ENCODE data around the gene ARHGAP22.
"Not testable (repeated sequence)": the region's sequence is repeated elsewhere in the genome, so short reads cannot be mapped to it uniquely, and the experiment has no call there.

ARHGAP22 gene, protein sequence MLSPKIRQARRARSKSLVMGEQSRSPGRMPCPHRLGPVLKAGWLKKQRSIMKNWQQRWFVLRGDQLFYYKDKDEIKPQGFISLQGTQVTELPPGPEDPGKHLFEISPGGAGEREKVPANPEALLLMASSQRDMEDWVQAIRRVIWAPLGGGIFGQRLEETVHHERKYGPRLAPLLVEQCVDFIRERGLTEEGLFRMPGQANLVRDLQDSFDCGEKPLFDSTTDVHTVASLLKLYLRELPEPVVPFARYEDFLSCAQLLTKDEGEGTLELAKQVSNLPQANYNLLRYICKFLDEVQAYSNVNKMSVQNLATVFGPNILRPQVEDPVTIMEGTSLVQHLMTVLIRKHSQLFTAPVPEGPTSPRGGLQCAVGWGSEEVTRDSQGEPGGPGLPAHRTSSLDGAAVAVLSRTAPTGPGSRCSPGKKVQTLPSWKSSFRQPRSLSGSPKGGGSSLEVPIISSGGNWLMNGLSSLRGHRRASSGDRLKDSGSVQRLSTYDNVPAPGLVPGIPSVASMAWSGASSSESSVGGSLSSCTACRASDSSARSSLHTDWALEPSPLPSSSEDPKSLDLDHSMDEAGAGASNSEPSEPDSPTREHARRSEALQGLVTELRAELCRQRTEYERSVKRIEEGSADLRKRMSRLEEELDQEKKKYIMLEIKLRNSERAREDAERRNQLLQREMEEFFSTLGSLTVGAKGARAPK

DNA sequence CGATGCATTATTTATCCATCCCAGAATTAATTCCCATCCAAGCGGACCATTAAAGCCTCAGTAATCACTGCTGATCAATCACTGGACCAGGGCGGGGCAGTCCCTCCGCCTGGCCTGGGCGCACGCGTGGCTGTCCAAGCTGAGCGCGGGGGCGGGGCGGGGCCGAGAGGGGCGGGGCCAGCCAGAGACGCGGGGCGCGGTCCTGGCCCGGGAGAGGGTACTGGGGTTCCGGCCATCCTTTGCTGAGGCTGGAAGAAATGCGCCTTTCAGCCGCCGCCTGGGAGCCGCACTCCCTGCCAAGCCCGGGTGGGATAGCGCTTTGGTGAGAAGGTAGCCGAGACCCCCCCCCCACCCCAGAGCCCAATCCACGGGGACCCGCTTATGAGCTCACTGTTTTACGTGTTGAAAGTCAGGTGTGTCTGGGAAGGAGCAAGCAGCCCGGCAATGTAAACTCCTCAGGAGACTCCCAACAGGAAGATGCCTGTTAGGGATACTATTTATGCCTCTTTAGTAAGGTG is at the start of gene ARHGAP22:
Gene ARHGAP22, minus strand, starts transcription at position 83 of the 518 bp plus-strand sequence. CDS start 277 bp downstream, outside the sequence.
- no peak for DNase-seq

DNA sequence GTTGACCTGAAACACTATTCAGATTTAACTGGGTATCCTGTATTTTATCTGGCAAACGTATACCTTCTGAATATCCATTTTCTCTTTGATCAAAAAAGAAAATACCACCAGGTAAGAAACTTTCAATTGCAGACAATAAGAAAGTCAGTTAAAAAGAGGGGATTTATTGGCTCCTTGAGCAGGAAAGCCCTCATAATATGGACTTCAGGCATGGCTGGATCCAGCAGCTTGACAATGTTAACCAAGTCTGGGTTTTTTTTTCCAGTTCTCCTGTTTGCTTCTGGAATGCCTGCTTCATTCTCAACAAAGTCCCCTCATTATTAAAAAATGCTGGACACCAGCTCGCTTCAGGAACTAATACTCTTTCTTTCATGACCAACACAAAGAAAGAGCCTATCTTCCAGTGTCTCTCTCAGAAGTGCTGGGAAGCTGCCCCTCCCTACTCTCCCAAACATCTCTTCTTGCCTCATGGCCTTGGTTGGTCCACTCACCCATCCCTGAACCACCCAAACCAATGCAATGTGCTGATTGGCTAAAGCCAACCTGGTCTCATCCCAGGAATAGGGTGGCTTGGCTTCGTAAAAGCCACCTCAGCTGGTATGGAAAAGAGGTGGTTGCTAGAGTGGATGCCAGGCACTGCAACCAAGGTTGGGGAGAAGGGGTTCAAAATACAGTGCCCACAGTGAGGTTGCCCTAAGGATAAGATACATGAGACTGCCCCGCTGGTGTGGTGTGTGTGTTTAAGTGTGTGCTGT is 49.2 kb upstream of the ARHGAP22 start:
- DNase-seq = no peak

DNA sequence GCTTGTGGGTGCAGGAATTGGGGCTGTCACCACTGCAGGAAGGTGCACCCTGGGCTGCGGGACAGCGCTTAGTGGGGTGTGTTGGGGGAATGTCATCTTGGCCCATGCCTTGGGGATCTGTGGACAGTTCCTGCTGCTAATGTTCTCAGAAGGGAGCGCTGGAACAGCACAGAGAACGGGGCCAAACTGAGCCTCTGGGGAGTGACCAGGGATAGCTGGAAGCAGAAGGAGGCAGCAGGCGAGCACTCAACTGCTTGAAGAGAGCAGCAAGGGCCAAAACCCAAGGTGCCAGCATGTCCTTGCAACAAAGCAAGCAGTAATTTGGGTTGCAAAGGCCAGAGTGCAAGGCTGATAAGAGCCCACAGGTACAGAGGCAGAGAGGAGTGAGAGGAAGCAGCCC is 48.5 kb upstream of the ARHGAP22 start:
- no peak for DNase-seq

DNA sequence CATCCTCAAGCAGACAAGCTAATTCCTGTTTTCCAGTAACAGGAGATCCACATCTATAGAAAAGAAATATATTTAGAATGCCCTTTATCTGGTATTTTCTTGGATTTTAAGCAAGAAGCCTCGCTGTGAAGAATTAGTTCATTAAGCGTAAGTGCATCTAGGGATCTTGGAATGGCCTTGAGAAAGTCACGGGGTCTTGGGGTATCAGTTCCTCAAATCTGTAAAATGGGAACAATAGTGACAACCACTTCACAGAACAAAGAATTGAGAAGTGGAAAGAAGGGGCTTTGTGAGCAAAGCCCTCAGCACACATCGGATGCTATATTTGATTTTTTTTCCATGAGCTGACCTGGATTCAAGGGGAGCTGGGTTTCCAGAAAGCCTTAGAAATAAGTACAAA is 47.5 kb upstream of the ARHGAP22 start:
- no peak for DNase-seq

DNA sequence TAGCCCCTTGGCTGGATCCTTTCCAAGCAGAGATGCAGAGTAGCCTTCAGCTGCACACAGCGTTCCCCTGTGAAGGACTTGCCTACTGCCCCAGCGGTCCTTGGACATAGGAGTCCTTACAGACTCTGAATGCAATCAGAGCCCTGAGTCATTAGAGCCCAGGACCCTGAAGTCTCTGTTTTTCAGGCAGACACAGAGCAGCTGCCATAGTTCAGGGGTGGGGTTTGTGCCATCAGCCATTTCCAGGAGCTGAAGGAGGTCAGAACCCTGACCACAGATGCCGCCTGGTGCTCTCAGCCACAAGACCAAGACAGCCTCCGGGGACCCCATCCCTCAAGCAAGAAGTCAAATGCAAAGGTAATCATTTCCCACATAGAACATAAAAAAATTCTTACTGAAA is 47.0 kb upstream of the ARHGAP22 start:
- DNase-seq = no peak

DNA sequence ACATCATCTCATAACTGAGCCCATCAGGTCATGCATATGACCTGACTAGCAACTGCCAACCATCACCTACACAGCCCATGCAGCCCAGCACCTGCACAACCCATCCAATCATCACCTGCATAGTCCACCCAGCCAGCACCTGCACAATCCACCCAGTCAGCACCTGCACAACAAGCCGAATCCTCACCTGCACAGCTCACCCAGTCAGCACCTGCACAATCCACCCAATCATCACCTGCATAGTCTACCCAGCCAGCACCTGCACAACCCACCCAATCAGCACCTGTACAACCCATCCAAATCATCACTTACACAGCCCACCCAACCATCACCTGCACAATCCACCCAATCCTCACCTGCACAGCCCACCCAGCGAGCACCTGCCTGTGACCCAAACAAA is 46.4 kb upstream of the ARHGAP22 start:
- DNase-seq = no peak

DNA sequence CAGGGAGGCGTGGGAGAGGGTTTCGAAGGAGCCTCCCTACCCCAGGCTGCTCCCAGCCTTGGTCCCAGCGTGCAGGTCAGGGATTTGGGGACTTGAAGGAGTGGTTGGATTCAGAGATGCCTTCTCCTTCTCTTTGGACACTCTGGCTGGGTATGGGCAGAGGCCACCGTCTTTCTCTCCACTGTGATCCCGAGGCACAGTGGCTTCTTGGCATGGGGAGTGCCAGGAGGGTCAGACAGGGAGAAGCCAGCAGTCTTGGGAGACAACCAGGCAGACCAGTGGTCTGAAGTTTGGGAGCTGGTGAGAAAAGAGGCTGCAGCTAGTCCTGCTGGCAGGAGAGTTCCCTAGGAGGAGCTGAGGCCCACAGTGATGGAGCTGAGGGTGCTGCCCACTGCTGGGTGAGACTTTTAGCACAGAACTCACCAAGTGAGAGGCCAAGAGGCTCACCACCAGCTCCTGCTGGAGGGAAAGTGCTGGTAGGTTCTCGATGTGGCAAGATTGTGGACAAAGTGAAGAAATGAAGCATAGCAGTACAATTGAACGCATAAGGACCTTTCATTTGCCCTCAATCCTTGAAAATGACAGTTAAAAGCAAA is 44.6 kb upstream of the ARHGAP22 start:
- DNase-seq = no peak

DNA sequence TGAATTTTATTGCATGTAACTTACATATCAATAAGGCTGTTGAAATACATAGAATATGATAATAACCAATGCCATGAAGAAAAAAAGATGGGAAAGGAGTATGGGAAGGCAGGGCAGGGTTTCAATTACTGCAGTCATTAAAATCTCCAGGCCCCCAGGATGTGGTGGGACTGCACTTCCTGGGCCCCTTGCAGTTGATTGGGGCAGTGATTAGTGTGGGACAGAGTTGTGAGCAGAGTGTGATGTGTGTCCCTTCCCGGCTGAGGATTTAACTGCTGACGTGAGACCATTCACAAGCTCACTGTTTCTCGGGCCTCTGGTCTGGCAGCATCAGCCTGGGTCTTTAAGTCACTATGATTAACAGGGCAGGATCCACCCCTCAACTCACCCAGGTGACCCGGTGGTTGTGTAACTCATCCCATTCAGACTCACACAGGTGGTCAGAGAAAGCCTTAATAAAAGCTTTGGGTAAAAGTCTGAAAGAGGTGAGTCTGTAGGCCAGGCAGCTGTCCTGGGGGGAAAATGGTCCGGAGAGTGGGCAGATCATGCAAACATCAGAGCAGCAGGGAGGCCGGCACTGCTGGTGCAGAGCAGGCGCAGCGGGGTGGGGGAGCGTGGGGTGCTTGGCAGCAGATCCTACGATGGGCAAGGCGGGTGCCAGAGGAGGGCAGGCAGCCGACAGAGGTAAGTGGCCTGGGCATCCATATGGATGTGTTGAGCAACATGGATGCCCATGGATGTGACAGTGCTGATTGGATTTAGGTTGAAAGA is 43.5 kb upstream of the ARHGAP22 start:
- DNase-seq = no peak

DNA sequence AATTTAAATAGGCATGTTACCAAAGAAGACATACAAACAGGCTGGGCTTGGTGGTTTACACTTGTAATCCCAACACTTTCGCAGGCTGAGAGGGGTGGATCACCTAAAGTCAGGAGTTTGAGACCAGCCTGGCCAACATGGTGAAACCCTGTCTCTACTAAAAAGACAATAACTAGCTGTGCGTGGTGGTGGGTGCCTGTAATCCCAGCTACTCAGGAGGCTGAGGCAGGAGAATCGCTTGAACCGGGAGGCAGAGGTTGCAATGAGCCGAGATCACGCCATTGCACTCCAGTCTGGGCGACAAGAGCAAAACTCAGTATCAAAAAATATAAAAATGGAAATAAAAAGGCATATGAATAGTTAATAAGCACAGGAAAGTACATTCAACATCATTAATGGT is 42.2 kb upstream of the ARHGAP22 start:
- DNase-seq = not testable (repeated sequence)

DNA sequence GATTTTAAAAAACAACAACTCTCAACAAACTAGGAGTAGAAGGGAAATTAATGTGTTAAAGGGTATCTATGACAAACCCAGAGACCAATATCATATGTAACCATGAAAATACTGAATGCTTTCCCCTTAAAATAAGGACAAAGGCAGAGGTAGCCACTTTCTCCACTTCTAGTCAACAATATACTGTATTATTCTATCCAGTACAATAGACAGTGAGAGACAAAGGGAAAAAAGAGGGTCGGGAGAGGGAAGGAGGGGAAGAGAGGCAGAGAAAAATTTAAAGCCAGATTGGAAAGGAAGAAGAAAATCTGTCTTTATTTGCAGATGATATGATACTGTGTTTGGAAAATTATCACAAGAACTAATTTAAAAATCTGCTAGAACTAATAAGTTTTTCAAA is 40.7 kb upstream of the ARHGAP22 start:
- DNase-seq = no peak

DNA sequence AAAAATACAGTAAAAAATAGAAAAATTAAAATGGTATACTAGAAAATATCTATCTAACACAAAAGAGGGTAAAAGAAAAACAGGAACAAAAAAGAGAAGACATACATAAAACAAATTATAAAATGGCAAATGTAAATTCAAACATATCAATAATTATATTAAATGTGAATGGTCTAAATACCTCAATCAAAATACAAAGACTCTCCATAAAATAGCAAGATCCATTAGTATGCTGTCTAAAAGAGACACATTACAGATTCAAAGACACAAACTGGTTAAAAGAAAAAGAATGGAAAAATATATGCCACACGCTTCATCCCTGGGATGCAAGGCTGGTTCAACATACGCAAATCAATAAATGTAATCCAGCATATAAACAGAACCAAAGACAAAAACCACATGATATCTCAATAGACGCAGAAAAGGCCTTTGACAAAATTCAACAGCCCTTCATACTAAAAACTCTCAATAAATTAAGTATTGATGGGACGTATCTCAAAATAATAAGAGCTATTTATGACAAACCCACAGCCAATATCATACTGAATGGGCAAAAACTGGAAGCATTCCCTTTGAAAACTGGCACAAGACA is 36.3 kb upstream of the ARHGAP22 start:
- DNase-seq = not testable (repeated sequence)

DNA sequence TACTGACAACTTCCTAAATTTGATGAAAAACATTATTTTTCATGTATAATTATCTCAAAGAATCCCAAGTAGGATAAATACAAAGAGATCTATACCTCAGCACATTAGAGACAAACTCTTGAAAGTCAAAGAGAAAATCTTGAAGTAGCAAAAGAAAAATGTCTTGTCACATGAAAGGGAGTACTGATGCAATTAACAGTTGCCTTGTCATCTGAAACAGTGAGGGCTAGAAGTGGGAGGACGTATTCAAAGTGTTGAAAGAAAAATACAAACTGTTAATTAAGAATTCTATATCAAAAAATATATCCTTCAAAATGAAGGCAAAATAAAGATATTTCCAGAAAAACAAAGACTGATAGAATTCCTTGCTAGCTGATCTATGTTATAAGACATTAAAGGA is 35.5 kb upstream of the ARHGAP22 start:
- DNase-seq = no peak

DNA sequence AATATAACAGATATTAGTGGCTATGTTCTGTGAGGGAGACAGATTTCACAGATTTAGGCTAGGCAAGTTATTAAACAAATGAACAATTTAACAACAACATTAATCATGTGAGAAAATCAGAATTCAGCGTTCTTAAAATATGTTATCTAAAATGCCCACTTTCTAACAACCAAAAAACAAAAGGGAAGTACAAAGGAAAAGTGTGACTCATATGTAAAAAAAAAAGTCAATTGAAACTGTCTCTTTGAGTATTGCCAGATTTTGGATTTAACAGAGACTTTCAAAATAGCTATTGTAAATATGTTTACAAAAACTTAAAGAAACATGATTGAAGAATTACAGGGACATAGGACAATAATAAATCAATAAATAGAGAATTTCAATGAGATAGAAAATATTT is 34.8 kb upstream of the ARHGAP22 start:
- DNase-seq = no peak

DNA sequence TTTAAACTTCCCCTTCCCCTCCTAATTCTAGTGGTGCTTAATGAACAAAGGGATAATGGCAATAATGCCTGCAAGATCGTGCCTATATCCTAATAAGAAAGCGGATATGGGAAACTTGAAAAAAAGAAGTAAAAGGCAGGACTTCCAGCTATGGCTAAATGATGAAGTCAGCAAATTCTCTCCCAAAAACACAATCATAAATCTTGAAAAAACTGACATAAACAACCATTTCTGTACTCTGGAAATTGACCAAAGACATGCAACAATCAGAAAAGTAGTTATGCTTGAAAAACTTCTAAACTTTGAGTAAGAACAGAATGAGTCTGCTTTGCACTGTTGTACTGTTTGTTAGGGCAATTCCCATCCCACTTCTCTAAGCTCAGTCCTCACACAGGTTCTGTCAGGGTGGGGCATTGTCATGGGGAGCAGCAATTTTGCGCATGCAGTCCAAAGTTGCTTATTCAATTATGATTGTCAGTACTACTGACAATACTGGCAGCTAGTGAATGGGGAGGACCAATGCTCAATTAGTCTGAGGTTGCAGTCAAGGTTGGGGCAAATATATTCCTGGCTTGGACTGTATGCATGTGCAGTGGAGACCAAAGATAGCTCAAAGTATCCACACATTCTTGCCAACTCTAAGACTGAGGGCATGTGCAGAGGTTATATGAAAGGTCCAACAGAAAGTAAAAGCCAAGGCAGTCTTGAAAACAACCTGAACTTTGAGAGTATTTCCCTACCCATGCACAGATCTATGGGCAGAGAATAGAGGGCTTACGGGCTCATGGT is 34.1 kb upstream of the ARHGAP22 start:
- no peak for DNase-seq

DNA sequence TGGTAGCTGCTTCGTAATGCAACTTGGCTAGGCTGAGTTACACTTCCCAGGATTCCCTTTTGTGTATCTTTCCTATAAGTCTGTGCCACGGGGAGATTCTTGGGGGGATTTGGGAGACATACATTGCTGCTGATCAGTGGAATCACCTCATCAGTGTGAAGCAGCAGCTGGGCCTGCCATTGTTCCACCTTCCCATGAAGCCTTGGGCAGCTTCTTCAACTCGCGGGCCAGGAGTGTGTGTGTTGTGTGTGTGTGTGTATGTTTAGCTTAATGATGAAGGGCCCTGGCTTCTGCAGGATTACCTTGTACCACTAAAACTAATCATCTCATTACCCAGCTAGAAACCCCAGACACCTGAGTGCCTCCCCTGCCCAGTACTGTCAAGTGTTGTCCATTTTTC is 33.3 kb upstream of the ARHGAP22 start:
- no peak for DNase-seq

DNA sequence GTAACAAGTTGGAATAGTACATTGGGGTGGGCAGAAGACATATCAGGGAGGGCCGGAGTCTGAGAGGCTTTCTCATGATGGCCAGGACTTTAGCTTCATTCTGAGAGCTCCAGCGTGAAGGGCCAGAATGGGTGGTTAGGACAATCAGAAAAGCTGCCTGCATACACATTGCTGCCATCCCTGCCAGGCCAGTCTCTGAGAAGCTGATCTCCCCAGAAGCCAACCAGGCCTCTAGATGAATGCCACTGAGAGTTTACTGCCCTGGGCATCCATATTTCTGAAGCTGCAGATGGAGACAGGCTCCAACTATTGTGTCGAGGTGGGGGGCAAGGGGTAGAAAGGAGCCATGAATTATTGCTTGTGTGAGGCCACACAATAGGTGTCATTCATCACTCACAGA is 32.0 kb upstream of the ARHGAP22 start:
- DNase-seq = no peak

DNA sequence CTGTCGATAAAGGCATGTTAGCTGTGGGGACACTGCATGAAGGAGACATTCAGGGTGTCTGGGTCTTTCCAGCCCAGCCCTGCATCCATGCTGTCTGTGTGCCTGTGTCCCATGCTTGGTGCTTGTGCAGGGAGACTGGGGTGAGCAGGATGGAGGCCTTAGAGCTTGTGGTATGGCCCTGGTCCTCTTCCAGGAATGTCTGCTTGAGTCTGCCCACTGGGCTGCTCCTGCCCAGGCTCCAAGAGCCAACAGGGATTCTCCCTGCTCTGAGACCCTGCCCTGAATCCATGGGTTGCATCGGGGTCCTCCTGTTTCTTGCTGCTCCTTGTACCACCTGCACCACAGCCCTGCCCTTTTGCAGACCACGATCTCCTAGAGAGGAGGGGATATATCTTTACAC is 31.4 kb upstream of the ARHGAP22 start:
- no peak for DNase-seq

DNA sequence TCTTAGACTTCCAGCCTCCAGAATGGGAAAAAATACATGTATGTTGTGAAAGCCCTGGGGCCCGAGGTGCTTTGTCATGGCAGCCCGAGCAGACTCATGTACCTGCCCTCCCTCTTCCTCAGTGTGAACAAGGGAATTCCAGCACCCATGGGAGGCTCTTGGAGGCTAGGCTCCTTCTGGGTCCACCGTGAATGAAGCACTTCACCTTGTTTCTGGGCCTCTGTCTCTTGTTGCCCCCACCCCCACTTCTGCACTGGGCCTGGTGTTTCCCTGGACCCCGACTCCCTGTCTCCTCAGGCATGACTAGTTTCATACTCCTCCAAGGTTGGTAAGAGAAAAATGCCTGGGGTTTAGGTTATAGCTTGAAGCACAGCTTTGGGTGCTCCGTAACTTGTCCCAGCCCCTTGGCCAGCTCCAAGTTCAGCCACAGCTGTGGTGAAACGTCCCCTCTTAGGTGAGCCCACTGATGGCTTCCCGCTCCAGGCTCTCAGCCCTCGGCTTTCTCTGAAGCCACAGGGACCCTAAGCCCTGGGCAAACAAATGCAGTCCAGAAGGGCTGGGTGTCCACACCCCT is 30.2 kb upstream of the ARHGAP22 start:
- no peak for DNase-seq

DNA sequence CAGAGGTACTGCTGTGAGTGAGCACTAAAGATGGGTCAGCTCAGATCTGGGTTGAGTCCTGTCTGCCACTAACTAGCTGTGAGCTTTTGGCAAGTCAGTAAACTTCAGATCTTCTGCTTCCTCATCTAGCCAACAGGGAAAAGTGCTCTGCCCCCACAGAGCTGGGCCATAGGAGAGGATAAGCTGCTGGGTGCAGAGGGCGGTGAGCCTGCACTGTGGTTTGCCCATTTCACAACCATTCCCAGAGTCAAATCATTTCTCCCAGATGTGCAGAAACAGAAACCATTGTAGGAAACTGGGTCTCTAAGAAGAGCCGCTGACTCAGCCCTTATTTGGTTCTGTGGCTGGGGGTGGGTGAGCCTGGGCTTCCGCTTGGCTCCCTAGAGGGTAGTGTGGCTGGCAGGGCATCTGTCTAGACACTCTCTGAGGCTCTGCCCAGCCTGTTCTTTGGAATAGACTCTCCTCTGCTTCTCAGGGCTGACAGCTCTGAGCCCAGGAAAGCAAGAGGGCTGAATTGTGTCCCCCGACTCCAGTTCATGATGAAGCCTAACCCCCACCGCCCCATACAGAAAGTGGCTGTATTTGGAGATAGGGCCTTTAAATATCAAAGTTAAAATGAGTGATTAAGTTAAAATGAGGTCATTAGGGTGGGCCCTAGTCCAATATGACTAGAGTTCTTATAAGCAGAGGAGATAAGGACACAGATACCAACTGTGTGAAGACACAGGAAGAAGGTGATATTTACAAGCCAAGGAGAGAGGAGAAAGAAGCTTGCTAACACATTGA is 29.5 kb upstream of the ARHGAP22 start:
- no peak for DNase-seq

Data from NCI-H2029 treated with DMSO at 0.1 percent for 48 hours (cell line).